Neural crest cell (in vitro differentiated cells): ENCODE results near the gene DIP2A. TPM values are rescaled to one million over a fixed set of nuclear protein-coding genes. Genes with fewer than 3 reads are reported as not detected.

Source experiments
- DNase-seq: peaks from one replicate; pipeline ENCODE4 v3.0.0; 2021; ENCODE audit warnings: low read depth, mixed read lengths, low spot score
- H3K27ac Mint-ChIP-seq: one replicate; pipeline ENCODE4 v1.8.0; 2021; ENCODE audit warnings: mild to moderate bottlenecking, mixed read lengths; ENCODE audit not compliant: unreplicated experiment
- H3K27me3 Mint-ChIP-seq: 2 replicates; pipeline ENCODE4 v1.8.0; 2021; ENCODE audit warnings: low read depth, mild to moderate bottlenecking, mixed read lengths
- H3K36me3 Mint-ChIP-seq: 2 replicates; pipeline ENCODE4 v1.8.0; 2021; ENCODE audit warnings: low read depth, mild to moderate bottlenecking, mixed read lengths
- H3K4me1 Mint-ChIP-seq: 2 replicates; pipeline ENCODE4 v1.8.0; 2021; ENCODE audit warnings: mixed read lengths
- H3K4me3 Mint-ChIP-seq: one replicate; pipeline ENCODE4 v1.8.0; 2021; ENCODE audit warnings: mild to moderate bottlenecking, mixed read lengths
- H3K9me3 Mint-ChIP-seq: 2 replicates; pipeline ENCODE4 v1.8.0; 2021; ENCODE audit warnings: mixed read lengths
- total RNA-seq: library from RNA; stranded (reverse); gene quantifications from 2 replicates; pipeline ENCODE4 v1.2.1, GENCODE V29; 2021
- TF ChIP-seq, protein P1 (sequence below): fragments of 200-600 bp; sonication (generic); conservative IDR thresholded peaks from 2 replicates; pipeline ENCODE4 v1.5.0; 2021; ENCODE audit warnings: antibody characterized with exemption, mild to moderate bottlenecking

DIP2A gene
- total RNA-seq, 1 donor from 2014 or later, result 57.8 TPM

- no peak for DNase-seq
- peaks cover 8% of the 10 kb centered on the region for H3K4me1 Mint-ChIP-seq
- no peak overlapping the region for H3K4me3 Mint-ChIP-seq
- no peaks in the 10 kb centered on the region for H3K9me3 Mint-ChIP-seq
- TF ChIP-seq, protein P1, sequence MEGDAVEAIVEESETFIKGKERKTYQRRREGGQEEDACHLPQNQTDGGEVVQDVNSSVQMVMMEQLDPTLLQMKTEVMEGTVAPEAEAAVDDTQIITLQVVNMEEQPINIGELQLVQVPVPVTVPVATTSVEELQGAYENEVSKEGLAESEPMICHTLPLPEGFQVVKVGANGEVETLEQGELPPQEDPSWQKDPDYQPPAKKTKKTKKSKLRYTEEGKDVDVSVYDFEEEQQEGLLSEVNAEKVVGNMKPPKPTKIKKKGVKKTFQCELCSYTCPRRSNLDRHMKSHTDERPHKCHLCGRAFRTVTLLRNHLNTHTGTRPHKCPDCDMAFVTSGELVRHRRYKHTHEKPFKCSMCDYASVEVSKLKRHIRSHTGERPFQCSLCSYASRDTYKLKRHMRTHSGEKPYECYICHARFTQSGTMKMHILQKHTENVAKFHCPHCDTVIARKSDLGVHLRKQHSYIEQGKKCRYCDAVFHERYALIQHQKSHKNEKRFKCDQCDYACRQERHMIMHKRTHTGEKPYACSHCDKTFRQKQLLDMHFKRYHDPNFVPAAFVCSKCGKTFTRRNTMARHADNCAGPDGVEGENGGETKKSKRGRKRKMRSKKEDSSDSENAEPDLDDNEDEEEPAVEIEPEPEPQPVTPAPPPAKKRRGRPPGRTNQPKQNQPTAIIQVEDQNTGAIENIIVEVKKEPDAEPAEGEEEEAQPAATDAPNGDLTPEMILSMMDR, result no peak
- peaks cover 7% of the 10 kb centered on the region for H3K36me3 Mint-ChIP-seq
- H3K27ac Mint-ChIP-seq, result no peak overlapping the region
- no peaks in the 10 kb centered on the region for H3K27me3 Mint-ChIP-seq
Measured at GRCh38 chr21:46422636-46423241, 36.0 kb upstream of the DIP2A start.

- no peak for DNase-seq
Measured at GRCh38 chr21:46423546-46424038, 35.1 kb upstream of the DIP2A start.

DNA sequence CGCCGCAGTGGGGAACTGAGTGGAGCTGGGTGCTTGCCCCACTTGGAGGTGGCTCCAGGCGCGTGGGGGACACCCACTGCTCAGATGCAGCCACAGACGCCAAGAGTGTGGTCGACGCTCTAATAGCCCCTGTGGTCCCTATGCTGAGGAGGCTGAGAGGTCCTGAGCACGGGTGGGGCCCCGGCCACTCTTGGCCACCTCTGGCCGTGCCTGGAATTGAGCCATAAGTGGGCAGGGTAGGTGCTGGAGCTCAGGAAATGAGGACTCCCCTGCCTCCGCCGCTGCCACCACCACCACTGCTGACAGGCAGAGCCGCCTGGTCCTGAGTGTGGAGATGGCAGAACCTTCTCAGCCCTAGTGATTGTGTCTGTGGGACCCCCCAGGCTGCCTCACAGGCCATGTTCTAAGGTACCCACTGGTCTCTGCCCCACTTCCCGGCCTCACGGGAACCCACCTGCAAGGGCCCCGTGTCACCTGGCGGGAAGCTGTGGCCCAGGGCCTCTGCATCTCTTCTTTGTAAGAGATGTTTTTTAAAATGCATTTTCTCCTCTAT lies 34.6 kb upstream of the DIP2A start:
- H3K9me3 Mint-ChIP-seq, result no peaks in the 10 kb centered on the region
- no peak for DNase-seq
- H3K4me3 Mint-ChIP-seq, result no peak overlapping the region
- peaks cover 8% of the 10 kb centered on the region for H3K4me1 Mint-ChIP-seq
- peaks cover 5% of the 10 kb centered on the region for H3K36me3 Mint-ChIP-seq
- no peak overlapping the region for H3K27ac Mint-ChIP-seq
- TF ChIP-seq, protein P1, result no peak
- H3K27me3 Mint-ChIP-seq, result no peaks in the 10 kb centered on the region

More at GRCh38 chr21:46423546-46424038, 35.1 kb upstream of the DIP2A start:
- Mint-ChIP-seq H3K36me3 (peaks cover 5% of the 10 kb centered on the region), H3K4me1 (peaks cover 8% of the 10 kb centered on the region), H3K9me3 (no peaks in the 10 kb centered on the region), H3K4me3 (no peak overlapping the region), H3K27me3 (no peaks in the 10 kb centered on the region), H3K27ac (no peak overlapping the region)
- TF ChIP-seq, protein P1, result no peak

- DNase-seq, result no peak
- H3K9me3 Mint-ChIP-seq, result no peaks in the 10 kb centered on the region
- H3K36me3 Mint-ChIP-seq, result peaks cover 5% of the 10 kb centered on the region
- no peak overlapping the region for H3K4me3 Mint-ChIP-seq
- peaks cover 8% of the 10 kb centered on the region for H3K4me1 Mint-ChIP-seq
- TF ChIP-seq, protein P1, result no peak
- H3K27ac Mint-ChIP-seq, result no peak overlapping the region
- H3K27me3 Mint-ChIP-seq, result no peaks in the 10 kb centered on the region
Measured at GRCh38 chr21:46424621-46425020, 34.1 kb upstream of the DIP2A start.

DNA sequence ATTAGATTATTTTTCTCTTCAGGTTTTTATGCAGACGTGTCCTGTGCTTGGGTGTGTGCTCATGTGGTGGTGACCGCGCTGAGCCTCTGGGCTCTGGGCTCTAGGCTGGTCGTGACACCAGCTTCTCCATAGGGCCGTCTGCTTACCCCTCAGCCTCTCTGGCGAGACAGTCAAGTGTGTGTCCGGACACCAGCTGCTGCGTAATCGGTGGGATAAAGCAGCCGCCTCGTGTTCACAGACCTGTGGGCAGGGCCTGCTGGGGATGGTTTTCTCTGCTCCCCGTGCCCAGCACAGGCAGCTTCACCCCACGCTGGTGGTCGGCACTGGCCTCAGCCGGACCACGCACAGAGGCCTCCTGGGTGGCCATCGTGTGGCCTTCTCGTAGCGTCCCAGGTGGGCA lies 33.6 kb upstream of the DIP2A start:
- Mint-ChIP-seq H3K36me3 (peaks cover 3% of the 10 kb centered on the region), H3K27me3 (no peaks in the 10 kb centered on the region), H3K9me3 (no peaks in the 10 kb centered on the region), H3K4me3 (no peak overlapping the region), H3K4me1 (peaks cover 8% of the 10 kb centered on the region), H3K27ac (no peak overlapping the region)
- no peak for DNase-seq
- TF ChIP-seq, protein P1, result no peak
